A204.1 (cell line): ENCODE data around the gene FAM53C.
"Not testable (repeated sequence)": the region's sequence is repeated elsewhere in the genome, so short reads cannot be mapped to it uniquely, and the experiment has no call there.

Experiments
- FAIRE-seq: peaks from 2 replicates; lab custom pipeline; 2012; peaks lifted over from hg19 to GRCh38; lab: Jason Lieb, UNC

The FAM53C gene

GRCh38 chr5:138351517-138351916 lies 13.5 kb downstream of the FAM53C start:
- FAIRE-seq, result no peak

GRCh38 chr5:138352071-138352721 lies 14.1 kb downstream of the FAM53C start, which contains the start of gene KDM3B:
Gene KDM3B (plus strand): TSS chr5:138352685. CDS start chr5:138352796, 111 bp downstream.
- no peak for FAIRE-seq

GRCh38 chr5:138352722-138353559 lies 14.9 kb downstream of the FAM53C start:
- FAIRE-seq, result no peak

- FAIRE-seq, result no peak
Measured at GRCh38 chr5:138353560-138354080, 15.6 kb downstream of the FAM53C start.

GRCh38 chr5:138354387-138354786 lies 16.3 kb downstream of the FAM53C start:
- no peak for FAIRE-seq

GRCh38 chr5:138354926-138355378 lies 16.9 kb downstream of the FAM53C start:
- peak; percentile 97 for FAIRE-seq

- no peak for FAIRE-seq
Measured at GRCh38 chr5:138359621-138360020, 21.6 kb downstream of the FAM53C start.

GRCh38 chr5:138360941-138361452 lies 22.9 kb downstream of the FAM53C start:
- no peak for FAIRE-seq

DNA sequence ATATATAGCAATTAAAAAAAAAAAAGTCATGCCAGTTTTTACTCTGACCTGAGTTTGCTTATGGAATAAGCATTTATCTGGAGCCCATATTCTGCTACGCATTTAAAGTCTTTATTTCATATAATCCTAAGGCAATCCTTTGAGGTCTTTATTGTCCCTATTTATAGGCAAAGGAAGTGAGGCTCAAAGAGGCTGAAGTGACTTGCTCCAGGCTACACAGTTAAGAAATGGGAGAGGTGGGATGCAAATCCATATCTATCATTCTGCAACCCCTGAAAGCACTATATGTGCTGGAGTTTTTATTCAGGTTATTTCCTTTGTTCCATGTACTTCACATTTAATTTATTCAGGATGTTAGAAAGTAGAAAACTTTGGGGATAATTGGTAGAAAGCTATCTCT lies 26.5 kb downstream of the FAM53C start:
- FAIRE-seq, result no peak

DNA sequence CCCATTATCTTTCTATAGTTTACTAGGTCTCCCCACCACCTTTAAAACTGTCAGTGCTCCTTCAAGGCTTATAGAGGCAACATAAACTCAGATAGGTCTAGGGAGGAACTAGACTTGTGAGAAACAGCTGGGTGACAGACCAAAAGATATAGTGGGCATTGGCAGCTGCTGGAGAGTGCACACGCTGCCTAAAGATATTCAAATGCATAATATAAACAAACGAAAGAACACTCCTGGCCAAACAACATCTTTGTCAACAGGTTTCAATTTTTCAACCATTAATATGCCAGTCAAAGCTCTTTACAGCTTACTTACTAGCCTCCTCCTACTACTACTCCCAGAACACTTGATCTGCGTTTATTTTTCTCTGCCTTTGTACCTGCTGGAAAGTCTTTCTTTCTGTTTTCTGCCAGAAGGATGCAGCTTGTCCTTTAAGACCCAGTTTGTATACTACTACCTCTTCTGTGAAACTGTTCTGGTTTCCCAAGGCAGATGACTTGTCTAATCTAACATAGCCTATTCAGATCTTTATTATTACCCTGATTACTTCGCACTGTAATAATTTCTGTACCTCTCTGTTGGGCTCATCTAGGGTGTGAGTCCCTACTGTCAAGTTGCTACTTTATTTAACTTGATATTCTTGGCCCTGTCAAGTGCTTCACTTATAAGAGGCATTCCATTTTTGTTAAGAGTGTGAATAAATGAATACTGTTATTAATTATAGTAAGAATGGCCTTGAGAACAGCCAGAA lies 28.7 kb downstream of the FAM53C start:
- no peak for FAIRE-seq

GRCh38 chr5:138369261-138369660 lies 31.2 kb downstream of the FAM53C start:
- FAIRE-seq, result no peak

- no peak for FAIRE-seq
Measured at GRCh38 chr5:138369706-138370105, 31.6 kb downstream of the FAM53C start.

- no peak for FAIRE-seq
Measured at GRCh38 chr5:138370537-138370936, 32.5 kb downstream of the FAM53C start.

DNA sequence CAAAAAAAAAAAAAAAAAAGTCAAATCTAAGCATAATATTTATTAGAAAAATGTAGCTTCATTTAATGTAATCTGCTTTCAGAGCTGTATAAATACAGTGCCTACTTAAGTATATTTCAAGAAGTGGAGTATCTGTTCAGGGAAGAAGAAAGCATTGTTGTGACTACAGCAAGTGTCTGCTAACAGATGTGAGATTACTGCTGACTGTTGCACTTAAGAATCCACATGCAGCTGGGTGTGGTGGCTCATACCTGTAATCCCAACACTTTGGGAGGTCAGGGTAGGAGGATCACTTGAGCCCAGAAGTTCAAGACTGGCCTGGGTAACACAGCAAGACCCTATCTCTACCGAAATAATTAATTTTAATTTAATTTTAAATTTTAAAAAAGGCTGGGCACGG lies 33.4 kb downstream of the FAM53C start:
- no peak for FAIRE-seq

- no peak for FAIRE-seq
Measured at GRCh38 chr5:138372225-138372624, 34.2 kb downstream of the FAM53C start.

GRCh38 chr5:138372653-138373052 lies 34.6 kb downstream of the FAM53C start:
- FAIRE-seq, result no peak

DNA sequence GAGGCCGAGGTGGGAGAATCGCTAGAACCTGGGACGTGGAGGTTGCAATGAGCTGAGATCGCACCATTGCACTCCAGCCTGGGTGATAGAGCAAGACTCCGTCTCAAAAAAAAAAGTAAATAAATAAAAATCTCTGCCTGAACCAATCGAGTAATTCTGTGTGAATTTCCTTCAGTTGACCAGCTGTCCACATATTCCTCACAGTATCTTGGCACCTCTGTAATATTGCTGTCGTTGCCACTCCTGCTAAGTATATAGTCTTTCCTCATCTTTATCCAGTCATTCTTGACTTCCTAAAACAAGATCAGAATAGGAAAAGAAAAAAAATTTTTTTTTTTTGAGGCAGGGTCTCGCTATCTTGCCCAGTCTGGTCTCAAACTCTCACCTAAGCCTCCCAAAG lies 44.3 kb downstream of the FAM53C start:
- no peak for FAIRE-seq

DNA sequence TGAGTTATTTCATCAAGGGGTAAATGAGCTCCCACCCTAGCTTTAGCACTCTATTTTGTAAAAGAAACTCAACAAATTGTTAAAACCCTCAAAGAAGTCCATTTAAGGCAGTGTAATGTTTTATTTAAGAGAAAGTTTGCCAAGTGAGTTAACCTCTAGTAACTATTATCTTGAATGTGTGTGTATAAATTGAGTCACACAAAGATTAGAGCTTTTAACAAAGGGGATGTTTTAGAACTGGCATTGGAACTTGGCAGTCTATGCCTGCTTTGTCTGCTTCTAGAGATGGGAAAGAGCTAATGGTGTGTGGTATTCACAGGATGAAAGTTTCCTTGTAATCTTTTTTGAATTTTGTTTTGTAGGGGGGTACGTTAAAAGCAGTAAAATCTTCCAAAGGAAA lies 47.6 kb downstream of the FAM53C start:
- no peak for FAIRE-seq

DNA sequence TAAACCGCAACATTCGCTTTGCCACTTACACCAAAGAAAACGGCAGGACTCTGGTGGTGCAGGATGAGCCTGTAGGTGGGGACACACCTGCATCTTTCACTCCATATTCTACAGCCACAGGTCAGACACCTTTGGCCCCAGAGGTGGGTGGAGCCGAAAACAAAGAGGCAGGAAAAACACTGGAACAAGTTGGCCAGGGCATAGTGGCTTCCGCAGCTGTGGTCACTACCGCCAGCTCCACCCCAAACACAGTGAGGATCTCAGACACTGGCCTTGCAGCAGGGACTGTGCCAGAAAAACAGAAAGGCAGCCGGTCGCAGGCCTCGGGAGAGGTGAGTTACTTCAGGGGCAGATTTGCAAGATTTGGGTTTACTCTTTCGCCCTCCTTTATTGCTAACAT lies 48.2 kb downstream of the FAM53C start:
- FAIRE-seq, result no peak

DNA sequence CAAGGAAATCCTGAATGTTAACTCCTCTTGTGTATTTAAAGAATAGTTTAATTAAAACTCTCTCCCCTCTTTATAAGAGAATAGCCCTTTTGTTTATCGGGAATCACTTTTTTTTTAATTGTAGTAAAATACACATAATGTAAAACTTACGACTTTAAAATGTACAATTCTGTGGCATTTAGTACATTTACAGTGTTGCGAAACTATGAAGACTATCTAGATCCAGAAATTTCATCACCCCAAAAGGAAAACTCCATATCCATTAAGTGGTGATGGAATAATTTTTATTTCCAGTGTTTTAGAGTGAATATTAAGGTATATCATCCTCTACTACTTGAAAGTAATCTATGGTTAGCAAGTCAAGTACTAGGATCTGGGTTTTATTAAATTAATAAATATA lies 51.3 kb downstream of the FAM53C start:
- FAIRE-seq, result no peak

DNA sequence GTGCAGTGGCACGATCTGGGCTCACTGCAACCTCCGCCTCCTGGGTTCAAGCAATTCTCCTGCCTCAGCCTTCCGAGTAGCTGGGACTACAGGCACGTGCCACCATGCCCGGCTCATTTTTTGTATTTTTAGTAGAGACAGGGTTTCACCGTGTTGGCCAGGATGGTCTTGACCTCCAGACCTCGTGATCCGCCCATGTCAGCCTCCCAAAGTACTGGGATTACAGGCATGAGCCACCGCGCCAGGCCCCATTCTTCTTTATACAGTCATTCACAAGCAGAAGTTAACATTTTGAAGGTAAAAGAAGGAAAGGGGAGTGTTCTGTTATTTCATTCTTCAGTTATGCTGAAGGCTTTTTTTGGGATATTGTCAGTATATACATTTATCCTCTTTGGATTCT lies 51.8 kb downstream of the FAM53C start:
- FAIRE-seq, result not testable (repeated sequence)

DNA sequence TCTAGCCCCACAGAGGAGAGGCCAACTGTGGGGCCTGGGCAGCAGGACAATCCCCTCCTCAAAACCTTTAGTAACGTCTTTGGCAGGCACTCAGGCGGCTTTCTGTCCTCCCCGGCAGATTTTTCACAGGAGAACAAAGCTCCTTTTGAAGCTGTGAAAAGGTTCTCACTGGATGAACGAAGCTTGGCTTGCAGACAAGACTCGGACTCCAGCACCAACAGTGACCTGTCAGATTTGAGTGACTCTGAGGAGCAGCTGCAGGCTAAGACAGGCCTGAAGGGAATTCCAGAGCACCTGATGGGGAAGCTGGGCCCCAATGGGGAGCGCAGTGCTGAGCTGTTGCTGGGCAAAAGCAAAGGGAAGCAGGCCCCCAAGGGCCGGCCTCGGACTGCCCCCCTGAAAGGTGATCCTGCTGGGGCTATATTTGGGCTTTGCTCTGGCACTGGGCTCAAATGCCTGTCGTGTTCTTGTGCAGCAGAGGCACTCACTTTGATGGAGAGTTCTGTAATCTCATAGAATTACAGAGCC lies 53.9 kb downstream of the FAM53C start:
- FAIRE-seq, result no peak
